Neural crest cell (in vitro differentiated cells): ENCODE measurements around the gene PLPP3. TPM values are rescaled to one million over a fixed set of nuclear protein-coding genes. Genes with fewer than 3 reads are reported as not detected.

Experiments
- DNase-seq: peaks from one replicate; pipeline ENCODE4 v3.0.0; 2021; ENCODE audit warnings: low read depth, mixed read lengths, low spot score
- H3K27ac Mint-ChIP-seq: one replicate; pipeline ENCODE4 v1.8.0; 2021; ENCODE audit warnings: mild to moderate bottlenecking, mixed read lengths; ENCODE audit not compliant: unreplicated experiment
- H3K27me3 Mint-ChIP-seq: 2 replicates; pipeline ENCODE4 v1.8.0; 2021; ENCODE audit warnings: low read depth, mild to moderate bottlenecking, mixed read lengths
- H3K36me3 Mint-ChIP-seq: 2 replicates; pipeline ENCODE4 v1.8.0; 2021; ENCODE audit warnings: low read depth, mild to moderate bottlenecking, mixed read lengths
- H3K4me1 Mint-ChIP-seq: 2 replicates; pipeline ENCODE4 v1.8.0; 2021; ENCODE audit warnings: mixed read lengths
- H3K4me3 Mint-ChIP-seq: one replicate; pipeline ENCODE4 v1.8.0; 2021; ENCODE audit warnings: mild to moderate bottlenecking, mixed read lengths
- H3K9me3 Mint-ChIP-seq: 2 replicates; pipeline ENCODE4 v1.8.0; 2021; ENCODE audit warnings: mixed read lengths
- CTCF ChIP-seq: fragments of 200-600 bp; sonication (generic); conservative IDR thresholded peaks from 2 replicates; pipeline ENCODE4 v1.5.0; 2021; ENCODE audit warnings: antibody characterized with exemption, mild to moderate bottlenecking
- total RNA-seq: library from RNA; stranded (reverse); gene quantifications from 2 replicates; pipeline ENCODE4 v1.2.1, GENCODE V29; 2021

PLPP3 gene
- total RNA-seq, 1 donor from 2014 or later: 24.7 TPM

GRCh38 chr1:56508523-56508983 lies 70.8 kb downstream of the PLPP3 start:
- H3K36me3 Mint-ChIP-seq: peaks cover 44% of the 10 kb centered on the region

GRCh38 chr1:56507925-56508522 lies 71.3 kb downstream of the PLPP3 start:
- Mint-ChIP-seq H3K27ac (no peak overlapping the region), H3K4me1 (peaks cover 65% of the 10 kb centered on the region), H3K4me3 (no peak overlapping the region), H3K9me3 (no peaks in the 10 kb centered on the region), H3K36me3 (peaks cover 41% of the 10 kb centered on the region), H3K27me3 (no peaks in the 10 kb centered on the region)
- no peak for DNase-seq
- no peak for TF ChIP-seq CTCF

More at GRCh38 chr1:56508523-56508983, 70.8 kb downstream of the PLPP3 start:
- Mint-ChIP-seq H3K4me1 (peaks cover 69% of the 10 kb centered on the region), H3K9me3 (no peaks in the 10 kb centered on the region), H3K27me3 (no peaks in the 10 kb centered on the region), H3K4me3 (no peak overlapping the region), H3K27ac (no peak overlapping the region)
- no peak for TF ChIP-seq CTCF
- DNase-seq: no peak

- no peak for TF ChIP-seq CTCF
- Mint-ChIP-seq H3K36me3 (peaks cover 43% of the 10 kb centered on the region), H3K4me1 (peaks cover 61% of the 10 kb centered on the region), H3K9me3 (peaks cover 3% of the 10 kb centered on the region), H3K27me3 (no peaks in the 10 kb centered on the region), H3K27ac (peak overlapping the region; percentile 1), H3K4me3 (peak overlapping the region; percentile 2)
- no peak for DNase-seq
Measured at GRCh38 chr1:56506951-56507491, 72.3 kb downstream of the PLPP3 start.

- Mint-ChIP-seq H3K9me3 (peaks cover 3% of the 10 kb centered on the region), H3K36me3 (peaks cover 42% of the 10 kb centered on the region), H3K4me1 (peaks cover 58% of the 10 kb centered on the region), H3K27me3 (no peaks in the 10 kb centered on the region), H3K4me3 (no peak overlapping the region), H3K27ac (peak overlapping the region; percentile 36)
- no peak for TF ChIP-seq CTCF
- no peak for DNase-seq
Measured at GRCh38 chr1:56505792-56506743, 73.3 kb downstream of the PLPP3 start.

GRCh38 chr1:56502700-56503245 lies 76.6 kb downstream of the PLPP3 start:
- no peak for DNase-seq
- peaks cover 38% of the 10 kb centered on the region for H3K4me1 Mint-ChIP-seq
- no peak for TF ChIP-seq CTCF
- peaks cover 34% of the 10 kb centered on the region for H3K36me3 Mint-ChIP-seq
- peaks cover 3% of the 10 kb centered on the region for H3K9me3 Mint-ChIP-seq
- H3K27me3 Mint-ChIP-seq: no peaks in the 10 kb centered on the region
- no peak overlapping the region for H3K4me3 Mint-ChIP-seq
- H3K27ac Mint-ChIP-seq: no peak overlapping the region
